ENCODE results near the gene ZGRF1. TPM values are rescaled to one million over a fixed set of nuclear protein-coding genes. Genes with fewer than 3 reads are reported as not detected.

Gene ZGRF1
- total and polyA plus RNA-seq, 10 of the 15 experiments (the other 5 are each of a cell fraction or from before 2014, with no cell fraction given) = 8.5 to 32.1 (median 20.1) TPM

DNA sequence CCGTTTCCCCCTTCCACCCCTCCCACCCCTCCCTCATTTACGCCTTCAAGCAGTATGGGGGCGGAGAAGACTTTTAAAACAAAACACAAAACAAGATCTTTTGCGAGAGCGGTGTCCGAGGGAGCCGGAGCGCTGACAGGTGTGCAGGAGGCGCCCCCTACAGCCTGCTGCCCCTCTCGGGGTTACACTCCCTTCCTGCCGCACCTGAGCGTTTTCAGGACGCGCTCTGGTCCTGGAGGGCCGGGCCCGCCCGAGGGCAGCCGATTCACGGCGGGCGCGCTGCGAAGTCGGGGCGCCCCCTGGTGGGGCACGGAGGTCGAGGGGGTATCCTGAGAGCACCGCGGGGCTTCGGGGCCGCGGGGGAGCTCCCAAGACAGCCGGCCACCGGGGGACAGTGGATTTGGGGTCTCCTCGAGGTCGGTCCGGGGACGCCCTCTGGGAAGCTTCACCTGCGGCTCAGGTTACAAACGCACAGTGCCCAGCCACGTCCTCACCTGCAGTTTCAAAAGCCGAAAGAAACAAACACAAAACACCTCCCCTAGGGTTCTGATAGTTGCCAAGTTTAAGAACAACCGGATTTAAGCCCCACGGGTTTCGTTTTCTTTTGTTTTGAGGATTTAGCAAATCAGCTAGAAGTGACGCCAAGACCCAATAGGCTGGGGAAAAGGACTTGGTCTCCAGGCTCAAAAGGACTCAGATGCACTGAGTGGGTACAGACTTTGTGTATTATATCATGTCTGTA, 112.8 kb downstream of the ZGRF1 start (continued):
- TF ChIP-seq, protein P1, sequence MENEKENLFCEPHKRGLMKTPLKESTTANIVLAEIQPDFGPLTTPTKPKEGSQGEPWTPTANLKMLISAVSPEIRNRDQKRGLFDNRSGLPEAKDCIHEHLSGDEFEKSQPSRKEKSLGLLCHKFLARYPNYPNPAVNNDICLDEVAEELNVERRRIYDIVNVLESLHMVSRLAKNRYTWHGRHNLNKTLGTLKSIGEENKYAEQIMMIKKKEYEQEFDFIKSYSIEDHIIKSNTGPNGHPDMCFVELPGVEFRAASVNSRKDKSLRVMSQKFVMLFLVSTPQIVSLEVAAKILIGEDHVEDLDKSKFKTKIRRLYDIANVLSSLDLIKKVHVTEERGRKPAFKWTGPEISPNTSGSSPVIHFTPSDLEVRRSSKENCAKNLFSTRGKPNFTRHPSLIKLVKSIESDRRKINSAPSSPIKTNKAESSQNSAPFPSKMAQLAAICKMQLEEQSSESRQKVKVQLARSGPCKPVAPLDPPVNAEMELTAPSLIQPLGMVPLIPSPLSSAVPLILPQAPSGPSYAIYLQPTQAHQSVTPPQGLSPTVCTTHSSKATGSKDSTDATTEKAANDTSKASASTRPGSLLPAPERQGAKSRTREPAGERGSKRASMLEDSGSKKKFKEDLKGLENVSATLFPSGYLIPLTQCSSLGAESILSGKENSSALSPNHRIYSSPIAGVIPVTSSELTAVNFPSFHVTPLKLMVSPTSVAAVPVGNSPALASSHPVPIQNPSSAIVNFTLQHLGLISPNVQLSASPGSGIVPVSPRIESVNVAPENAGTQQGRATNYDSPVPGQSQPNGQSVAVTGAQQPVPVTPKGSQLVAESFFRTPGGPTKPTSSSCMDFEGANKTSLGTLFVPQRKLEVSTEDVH (IDR thresholded peaks at IDR 0.05; ENCODE audit: low read depth, partially characterized antibody) = no peak
- TF ChIP-seq TBL1XR1 (IDR thresholded peaks at IDR 0.05; ENCODE audit: low read depth, low read length) = 0 out of 2 replicates have a peak, but pooled peaks have one; percentile 37
- TF ChIP-seq POLR2AphosphoS5 (IDR thresholded peaks at IDR 0.05; ENCODE audit: low read length) = no peak
- TF ChIP-seq ZNF622 (IDR thresholded peaks at IDR 0.05) = no peak
- TF ChIP-seq, protein P2, sequence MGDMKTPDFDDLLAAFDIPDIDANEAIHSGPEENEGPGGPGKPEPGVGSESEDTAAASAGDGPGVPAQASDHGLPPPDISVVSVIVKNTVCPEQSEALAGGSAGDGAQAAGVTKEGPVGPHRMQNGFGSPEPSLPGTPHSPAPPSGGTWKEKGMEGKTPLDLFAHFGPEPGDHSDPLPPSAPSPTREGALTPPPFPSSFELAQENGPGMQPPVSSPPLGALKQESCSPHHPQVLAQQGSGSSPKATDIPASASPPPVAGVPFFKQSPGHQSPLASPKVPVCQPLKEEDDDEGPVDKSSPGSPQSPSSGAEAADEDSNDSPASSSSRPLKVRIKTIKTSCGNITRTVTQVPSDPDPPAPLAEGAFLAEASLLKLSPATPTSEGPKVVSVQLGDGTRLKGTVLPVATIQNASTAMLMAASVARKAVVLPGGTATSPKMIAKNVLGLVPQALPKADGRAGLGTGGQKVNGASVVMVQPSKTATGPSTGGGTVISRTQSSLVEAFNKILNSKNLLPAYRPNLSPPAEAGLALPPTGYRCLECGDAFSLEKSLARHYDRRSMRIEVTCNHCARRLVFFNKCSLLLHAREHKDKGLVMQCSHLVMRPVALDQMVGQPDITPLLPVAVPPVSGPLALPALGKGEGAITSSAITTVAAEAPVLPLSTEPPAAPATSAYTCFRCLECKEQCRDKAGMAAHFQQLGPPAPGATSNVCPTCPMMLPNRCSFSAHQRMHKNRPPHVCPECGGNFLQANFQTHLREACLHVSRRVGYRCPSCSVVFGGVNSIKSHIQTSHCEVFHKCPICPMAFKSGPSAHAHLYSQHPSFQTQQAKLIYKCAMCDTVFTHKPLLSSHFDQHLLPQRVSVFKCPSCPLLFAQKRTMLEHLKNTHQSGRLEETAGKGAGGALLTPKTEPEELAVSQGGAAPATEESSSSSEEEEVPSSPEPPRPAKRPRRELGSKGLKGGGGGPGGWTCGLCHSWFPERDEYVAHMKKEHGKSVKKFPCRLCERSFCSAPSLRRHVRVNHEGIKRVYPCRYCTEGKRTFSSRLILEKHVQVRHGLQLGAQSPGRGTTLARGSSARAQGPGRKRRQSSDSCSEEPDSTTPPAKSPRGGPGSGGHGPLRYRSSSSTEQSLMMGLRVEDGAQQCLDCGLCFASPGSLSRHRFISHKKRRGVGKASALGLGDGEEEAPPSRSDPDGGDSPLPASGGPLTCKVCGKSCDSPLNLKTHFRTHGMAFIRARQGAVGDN (IDR thresholded peaks at IDR 0.05) = no peak
- TF ChIP-seq FOXM1 (IDR thresholded peaks at IDR 0.05; ENCODE audit: low read depth, low read length) = no peak
- no peak for TF ChIP-seq BRCA1 (IDR thresholded peaks at IDR 0.05; ENCODE audit: low read depth, low read length)
- no peak for TF ChIP-seq ELK1 (IDR thresholded peaks at IDR 0.05; ENCODE audit: low read depth, low read length)
- peak; percentile 67 for TF ChIP-seq DPF2 (IDR thresholded peaks at IDR 0.05)
- peak; percentile 33; the same call in 1 of the 2 replicates for TF ChIP-seq ZNF24 (IDR thresholded peaks at IDR 0.05)
- TF ChIP-seq SPI1 (IDR thresholded peaks at IDR 0.05; ENCODE audit: borderline replicate concordance, insufficient read depth, low read depth, low read length) = no peak
- peak; percentile 79; the same call in 1 of the 2 replicates for TF ChIP-seq GATAD2B (conservative IDR thresholded peaks at IDR 0.05; ENCODE audit: low read depth)
- TF ChIP-seq SREBF1 (IDR thresholded peaks at IDR 0.05; ENCODE audit: low read length) = no peak
- TF ChIP-seq, protein P3, sequence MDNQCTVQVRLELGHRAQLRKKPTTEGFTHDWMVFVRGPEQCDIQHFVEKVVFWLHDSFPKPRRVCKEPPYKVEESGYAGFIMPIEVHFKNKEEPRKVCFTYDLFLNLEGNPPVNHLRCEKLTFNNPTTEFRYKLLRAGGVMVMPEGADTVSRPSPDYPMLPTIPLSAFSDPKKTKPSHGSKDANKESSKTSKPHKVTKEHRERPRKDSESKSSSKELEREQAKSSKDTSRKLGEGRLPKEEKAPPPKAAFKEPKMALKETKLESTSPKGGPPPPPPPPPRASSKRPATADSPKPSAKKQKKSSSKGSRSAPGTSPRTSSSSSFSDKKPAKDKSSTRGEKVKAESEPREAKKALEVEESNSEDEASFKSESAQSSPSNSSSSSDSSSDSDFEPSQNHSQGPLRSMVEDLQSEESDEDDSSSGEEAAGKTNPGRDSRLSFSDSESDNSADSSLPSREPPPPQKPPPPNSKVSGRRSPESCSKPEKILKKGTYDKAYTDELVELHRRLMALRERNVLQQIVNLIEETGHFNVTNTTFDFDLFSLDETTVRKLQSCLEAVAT (IDR thresholded peaks at IDR 0.05) = no peak
- TF ChIP-seq KLF5 (IDR thresholded peaks at IDR 0.05; ENCODE audit: partially characterized antibody) = peak; percentile 60
- TF ChIP-seq SMARCA5 (IDR thresholded peaks at IDR 0.05) = peak; percentile 91; the same call in 1 of the 2 replicates
- TF ChIP-seq RAD21 (IDR thresholded peaks at IDR 0.05; ENCODE audit: insufficient read depth, low read depth, low read length) = peak; percentile 85
- TF ChIP-seq YBX1 (IDR thresholded peaks at IDR 0.05) = no peak
- no peak for TF ChIP-seq HDAC2 (IDR thresholded peaks at IDR 0.05)
- no peak for TF ChIP-seq FOS (IDR thresholded peaks at IDR 0.05; ENCODE audit: borderline replicate concordance, extremely low read depth, insufficient read length)
- no peak for TF ChIP-seq KAT2A (conservative IDR thresholded peaks at IDR 0.05; ENCODE audit: control insufficient read depth, low read depth, low read length)
- no peak for TF ChIP-seq NR2C2 (IDR thresholded peaks at IDR 0.05; ENCODE audit: borderline replicate concordance, control insufficient read depth, insufficient read length, low read depth)

Measured in GM12878 (cell line).